Activated CD4-positive, alpha-beta T cell treated with anti-CD3 and anti-CD28 coated beads, Interleukin-2, Interleukin-6, amounts not matched to agents 100 ng/mL and 50 ng/mL, durations not matched to agents 16 hours and 8 hours (primary cell): ENCODE data around the gene AFAP1L1.

Experiments
- DNase-seq: peaks from one replicate; pipeline ENCODE4 v3.0.0-alpha.2; 2020

AFAP1L1 gene

GRCh38 chr5:149271716-149272563, at the start of gene AFAP1L1:
Gene AFAP1L1, plus strand, starts transcription at chr5:149271859. Its CDS starts 110 bp downstream, at chr5:149271969.
- DNase-seq = no peak

- DNase-seq = no peak
Measured at GRCh38 chr5:149223081-149223848, 48.4 kb upstream of the AFAP1L1 start.

GRCh38 chr5:149224282-149224681, 47.4 kb upstream of the AFAP1L1 start:
- DNase-seq = no peak

- DNase-seq = peak; percentile 39
Measured at GRCh38 chr5:149227168-149227826, 44.4 kb upstream of the AFAP1L1 start.

- DNase-seq = no peak
Measured at GRCh38 chr5:149228618-149229297, 42.9 kb upstream of the AFAP1L1 start.

GRCh38 chr5:149229298-149229937, 42.2 kb upstream of the AFAP1L1 start:
- no peak for DNase-seq

GRCh38 chr5:149235841-149236240, 35.8 kb upstream of the AFAP1L1 start:
- DNase-seq = no peak

- no peak for DNase-seq
Measured at GRCh38 chr5:149237662-149238061, 34.0 kb upstream of the AFAP1L1 start.

GRCh38 chr5:149238540-149238939, 33.1 kb upstream of the AFAP1L1 start:
- no peak for DNase-seq

- DNase-seq = no peak
Measured at GRCh38 chr5:149239917-149240316, 31.7 kb upstream of the AFAP1L1 start.

GRCh38 chr5:149240354-149240998, 31.2 kb upstream of the AFAP1L1 start:
- DNase-seq = peak; percentile 89

- no peak for DNase-seq
Measured at GRCh38 chr5:149242339-149242738, 29.3 kb upstream of the AFAP1L1 start.

- DNase-seq = no peak
Measured at GRCh38 chr5:149246906-149247305, 24.8 kb upstream of the AFAP1L1 start.

- no peak for DNase-seq
Measured at GRCh38 chr5:149247726-149248125, 23.9 kb upstream of the AFAP1L1 start.

GRCh38 chr5:149251546-149251945, 20.1 kb upstream of the AFAP1L1 start:
- no peak for DNase-seq

GRCh38 chr5:149254506-149254905, 17.2 kb upstream of the AFAP1L1 start:
- DNase-seq = no peak

GRCh38 chr5:149256451-149256850, 15.2 kb upstream of the AFAP1L1 start:
- no peak for DNase-seq

GRCh38 chr5:149257131-149257530, 14.5 kb upstream of the AFAP1L1 start:
- no peak for DNase-seq

GRCh38 chr5:149257889-149258705, 13.6 kb upstream of the AFAP1L1 start:
- no peak for DNase-seq

GRCh38 chr5:149260761-149261160, 10.9 kb upstream of the AFAP1L1 start:
- no peak for DNase-seq

- DNase-seq = no peak
Measured at GRCh38 chr5:149261246-149261645, 10.4 kb upstream of the AFAP1L1 start.
